HepG2 (cell line): ENCODE results near the gene RABGGTA. TPM values are rescaled to one million over a fixed set of nuclear protein-coding genes. Genes with fewer than 3 reads are reported as not detected.
A peak's percentile ranks its signal among the peaks of the same experiment; 100 is the strongest.

Experiments
- ADNP ChIP-seq: sonication (generic); formaldehyde crosslinking; IDR thresholded peaks from 2 replicates; pipeline ENCODE4 v1.4.0; 2020; ENCODE audit warnings: missing genetic modification reagents
- ATF3 ChIP-seq: sonication (generic); formaldehyde crosslinking; IDR thresholded peaks from 2 replicates; pipeline ENCODE4 v1.4.0; 2020; ENCODE audit warnings: missing genetic modification reagents
- FOXK2 ChIP-seq: fragments of 450-650 bp; IDR thresholded peaks from 2 replicates; pipeline ENCODE4 v1.6.1; 2016
- HMG20B ChIP-seq: conservative IDR thresholded peaks from 2 replicates; pipeline ENCODE4 v1.6.1; 2016; ENCODE audit warnings: missing genetic modification reagents, missing compliant biosample characterization
- HNF4A ChIP-seq: sonication (generic); formaldehyde crosslinking; IDR thresholded peaks from 2 replicates; pipeline ENCODE4 v1.4.0; 2020; ENCODE audit warnings: missing genetic modification reagents
- KLF11 ChIP-seq: IDR thresholded peaks from 2 replicates; pipeline ENCODE4 v1.6.1; 2016; ENCODE audit warnings: missing compliant biosample characterization
- KLF15 ChIP-seq: sonication (generic); formaldehyde crosslinking; IDR thresholded peaks from 2 replicates; pipeline ENCODE4 v1.8.1; 2023; ENCODE audit warnings: borderline replicate concordance, mild to moderate bottlenecking, inconsistent platforms, missing genetic modification reagents, mixed read lengths
- NAIF1 ChIP-seq: sonication (generic); formaldehyde crosslinking; IDR thresholded peaks from 2 replicates; pipeline ENCODE4 v1.5.0; 2020; ENCODE audit warnings: mild to moderate bottlenecking, missing genetic modification reagents, borderline replicate concordance
- NR2F1 ChIP-seq, 2 experiments: fragments of 450-650 bp in 1 of 2; formaldehyde crosslinking in 1 of 2; IDR thresholded peaks; 2 replicates each; pipeline versions ENCODE4 v1.5.0 to v1.6.1; 2016 to 2020; ENCODE audit warnings: mild to moderate bottlenecking in 1 of 2, missing compliant biosample characterization in 1 of 2, missing genetic modification reagents in 1 of 2, moderate library complexity in 1 of 2
- ONECUT2 ChIP-seq: sonication (generic); formaldehyde crosslinking; IDR thresholded peaks from 2 replicates; pipeline ENCODE4 v1.4.0; 2020; ENCODE audit warnings: missing genetic modification reagents
- POLR2A ChIP-seq, 2 experiments: IDR thresholded peaks; 2 replicates each; pipeline ENCODE4 v1.6.1; 2011; ENCODE audit warnings: low read depth in 2 of 2, low read length in 2 of 2, mild to moderate bottlenecking in 1 of 2, moderate library complexity in 1 of 2; ENCODE audit not compliant: insufficient read depth in 1 of 2
- TFDP1 ChIP-seq: IDR thresholded peaks from 2 replicates; pipeline ENCODE4 v1.6.1; 2016; ENCODE audit warnings: missing compliant biosample characterization, missing genetic modification reagents, borderline replicate concordance
- YEATS2 ChIP-seq: sonication (generic); formaldehyde crosslinking; IDR thresholded peaks from 2 replicates; pipeline ENCODE4 v1.4.0; 2020; ENCODE audit warnings: missing genetic modification reagents, borderline replicate concordance
- ZFP90 ChIP-seq: sonication (generic); formaldehyde crosslinking; IDR thresholded peaks from 2 replicates; pipeline ENCODE4 v1.8.0; 2022; ENCODE audit warnings: missing genetic modification reagents, mild to moderate bottlenecking, inconsistent platforms, borderline replicate concordance
- ZHX2 ChIP-seq, 2 experiments: sonication (generic) in 1 of 2; formaldehyde crosslinking in 1 of 2; IDR thresholded peaks; 2 replicates each; pipeline versions ENCODE4 v1.6.1 to v1.9.0; 2014 to 2022; ENCODE audit warnings: antibody characterized with exemption in 1 of 2, borderline replicate concordance in 1 of 2, inconsistent platforms in 1 of 2, low read depth in 1 of 2, missing genetic modification reagents in 1 of 2
- ZNF230 ChIP-seq: sonication (generic); formaldehyde crosslinking; IDR thresholded peaks from 2 replicates; pipeline ENCODE4 v1.4.0; 2020; ENCODE audit warnings: mild to moderate bottlenecking, missing genetic modification reagents
- ZNF30 ChIP-seq: sonication (generic); formaldehyde crosslinking; IDR thresholded peaks from 2 replicates; pipeline ENCODE4 v1.5.0; 2020; ENCODE audit warnings: mild to moderate bottlenecking, missing genetic modification reagents
- ZNF382 ChIP-seq: sonication (generic); formaldehyde crosslinking; IDR thresholded peaks from 2 replicates; pipeline ENCODE4 v1.5.0; 2020; ENCODE audit warnings: missing genetic modification reagents, mild to moderate bottlenecking, borderline replicate concordance
- ZNF446 ChIP-seq: sonication (generic); formaldehyde crosslinking; IDR thresholded peaks from 2 replicates; pipeline ENCODE4 v1.5.0; 2020; ENCODE audit warnings: mild to moderate bottlenecking, missing genetic modification reagents
- ZNF547 ChIP-seq: sonication (generic); formaldehyde crosslinking; IDR thresholded peaks from 2 replicates; pipeline ENCODE4 v1.5.1; 2020; ENCODE audit warnings: mild to moderate bottlenecking, missing genetic modification reagents
- ZNF550 ChIP-seq: sonication (generic); formaldehyde crosslinking; IDR thresholded peaks from 2 replicates; pipeline ENCODE4 v1.4.0; 2020; ENCODE audit warnings: mild to moderate bottlenecking, missing genetic modification reagents, borderline replicate concordance
- ZNF776 ChIP-seq: sonication (generic); formaldehyde crosslinking; IDR thresholded peaks from 2 replicates; pipeline ENCODE4 v1.4.0; 2020; ENCODE audit warnings: mild to moderate bottlenecking, missing genetic modification reagents
- polyA plus RNA-seq, 8 experiments: library from polyadenylated mRNA; depleted of rRNA in 3 of 8; stranded (reverse) in 7 of 8; unstranded in 1 of 8; fragments of >200 nt; fragmentation: Illumina TruSeq in 4 of 8; extraction: Trizol in 4 of 8; gene quantifications; 2 replicates each; pipeline versions ENCODE4 v1.2.1 to v1.2.3, GENCODE V29; 2011 to 2016; ENCODE audit warnings: low read depth in 4 of 8, missing spikeins in 1 of 8, mixed read lengths in 1 of 8; ENCODE audit not compliant: insufficient read depth in 1 of 8
- total RNA-seq, 5 experiments: library from RNA; depleted of rRNA; stranded (reverse); fragments of >200 nt; fragmentation: Illumina TruSeq; extraction: Trizol; gene quantifications; 2 replicates each; pipeline ENCODE4 v1.2.3, GENCODE V29; 2016; ENCODE audit warnings: low read depth in 1 of 5

RABGGTA gene
- total and polyA plus RNA-seq, 2 of the 13 experiments (the other 11 are each of a cell fraction or from before 2014, with no cell fraction given), result 57.9 to 90.8 TPM

GRCh38 chr14:24232645-24233537 lies 38.5 kb downstream of the RABGGTA start, which contains the start of gene GMPR2 (continued):
- no peak; a peak in 1 of 4 replicates for TF ChIP-seq NR2F1 (CRISPR knock-in tag; IDR thresholded peaks at IDR 0.05)
- TF ChIP-seq ZHX2 (IDR thresholded peaks at IDR 0.05; ENCODE audit: low read depth), result peak; percentile 2
- TF ChIP-seq ZHX2 (CRISPR knock-in tag; IDR thresholded peaks at IDR 0.05; ENCODE audit: borderline replicate concordance), result peak; percentile 85; the same call in 1 of the 2 replicates
- peak; percentile 59 for TF ChIP-seq FOXK2
- peak; percentile 95 for TF ChIP-seq ZFP90 (CRISPR knock-in tag)
- peak; percentile 79 for TF ChIP-seq YEATS2 (CRISPR knock-in tag)
- no peak; a peak in 2 of 4 replicates for TF ChIP-seq POLR2A (IDR thresholded peaks at IDR 0.05; ENCODE audit: insufficient read depth in 1 of 2, low read depth in 2 of 2, low read length in 2 of 2)
- TF ChIP-seq HNF4A, result peak; percentile 85
- TF ChIP-seq NAIF1 (CRISPR knock-in tag), result 0 out of 2 replicates have a peak, but pooled peaks have one; percentile 20
- peak; percentile 83 for TF ChIP-seq TFDP1 (CRISPR knock-in tag)
- peak; percentile 87; the same call in 1 of the 2 replicates for TF ChIP-seq ZNF230
- no peak for TF ChIP-seq ADNP (CRISPR knock-in tag)
- no peak for TF ChIP-seq ZNF382
- TF ChIP-seq ZNF547 (CRISPR knock-in tag), result peak; percentile 92
- 0 out of 2 replicates have a peak, but pooled peaks have one; percentile 12 for TF ChIP-seq HMG20B (CRISPR knock-in tag)
- peak; percentile 90; the same call in 1 of the 2 replicates for TF ChIP-seq ZNF30 (CRISPR knock-in tag)
- TF ChIP-seq ONECUT2, result no peak
- no peak; the same call in none of the 2 replicates for TF ChIP-seq KLF15 (CRISPR knock-in tag)
- TF ChIP-seq ZNF446, result peak; percentile 57; the same call in 1 of the 2 replicates
- TF ChIP-seq KLF11, result peak; percentile 88; the same call in 1 of the 2 replicates
- peak; percentile 79; the same call in 1 of the 2 replicates for TF ChIP-seq ZNF550
- TF ChIP-seq ATF3, result no peak; the same call in 1 of the 2 replicates
- peak; percentile 5; the same call in 1 of the 2 replicates for TF ChIP-seq ZNF776 (CRISPR knock-in tag)
